ENCODE measurements around the gene HIBADH. TPM values are rescaled to one million over a fixed set of nuclear protein-coding genes. Genes with fewer than 3 reads are reported as not detected.

HIBADH gene
- 49.8 and 62.7 TPM in 2 replicates for total RNA-seq (2014; rRNA removed; shearing (Covaris generic))

DNA sequence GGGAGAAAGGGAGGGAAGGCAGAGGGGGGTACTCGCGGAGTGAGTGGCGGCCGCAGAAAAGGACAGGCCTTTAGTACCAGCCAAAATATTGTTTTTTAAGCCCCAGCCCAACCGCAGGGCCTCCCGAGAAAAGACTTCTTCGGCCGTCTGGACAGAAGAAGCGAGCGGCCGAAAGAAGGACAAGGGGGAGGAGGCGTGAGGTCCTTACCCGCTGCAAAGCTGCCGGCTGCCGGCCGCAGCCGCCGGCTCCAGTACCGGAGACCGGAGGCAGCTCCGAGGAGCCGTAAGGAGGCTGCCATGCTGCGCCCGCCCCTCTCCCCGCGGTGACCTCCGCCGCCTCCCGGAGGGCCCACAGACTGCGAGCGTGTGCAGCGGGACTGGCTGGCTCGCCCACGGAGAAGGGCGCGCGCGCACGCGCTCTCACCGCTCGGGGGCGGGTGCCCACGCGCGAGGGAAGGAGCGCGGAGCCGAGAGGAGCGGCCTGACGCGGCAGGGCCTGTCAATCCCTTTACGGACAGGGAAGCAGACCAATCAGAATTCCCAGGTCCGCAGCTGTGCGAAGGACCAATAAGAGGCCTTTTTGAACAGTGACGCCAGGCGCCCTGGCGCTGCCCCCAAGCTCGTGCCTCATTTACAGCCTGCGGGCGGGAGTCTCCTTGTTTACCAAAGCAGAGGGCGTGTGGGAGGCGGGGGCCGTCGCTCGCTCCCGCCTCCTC is at the start of gene HIBADH:
HIBADH (minus strand) TSS at position 394 of the 716 bp plus-strand sequence; CDS start at position 299, 95 bp downstream.
- peak; percentile 100 for DNase-seq (ENCODE audit: low read depth)

DNA sequence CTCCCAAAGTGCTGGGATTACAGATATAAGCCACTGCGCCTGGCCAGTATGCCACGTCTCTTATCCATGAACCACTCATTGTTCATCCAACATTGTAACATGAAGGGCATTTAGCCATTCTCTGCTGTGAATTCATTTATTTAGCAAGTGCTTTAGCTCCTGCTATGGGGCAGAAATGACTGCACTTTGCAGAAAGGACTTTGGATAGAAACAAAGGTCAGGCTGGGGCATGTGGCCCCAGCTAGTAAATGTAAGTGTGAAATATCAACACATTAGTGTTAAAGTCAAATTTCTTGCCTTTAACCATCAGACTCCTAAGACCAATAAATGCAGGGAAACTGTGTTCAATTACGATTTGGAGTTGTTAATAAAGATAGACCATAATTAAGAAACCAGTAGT is 49.5 kb upstream of the HIBADH start:
- no peak for DNase-seq (ENCODE audit: low read depth)

DNA sequence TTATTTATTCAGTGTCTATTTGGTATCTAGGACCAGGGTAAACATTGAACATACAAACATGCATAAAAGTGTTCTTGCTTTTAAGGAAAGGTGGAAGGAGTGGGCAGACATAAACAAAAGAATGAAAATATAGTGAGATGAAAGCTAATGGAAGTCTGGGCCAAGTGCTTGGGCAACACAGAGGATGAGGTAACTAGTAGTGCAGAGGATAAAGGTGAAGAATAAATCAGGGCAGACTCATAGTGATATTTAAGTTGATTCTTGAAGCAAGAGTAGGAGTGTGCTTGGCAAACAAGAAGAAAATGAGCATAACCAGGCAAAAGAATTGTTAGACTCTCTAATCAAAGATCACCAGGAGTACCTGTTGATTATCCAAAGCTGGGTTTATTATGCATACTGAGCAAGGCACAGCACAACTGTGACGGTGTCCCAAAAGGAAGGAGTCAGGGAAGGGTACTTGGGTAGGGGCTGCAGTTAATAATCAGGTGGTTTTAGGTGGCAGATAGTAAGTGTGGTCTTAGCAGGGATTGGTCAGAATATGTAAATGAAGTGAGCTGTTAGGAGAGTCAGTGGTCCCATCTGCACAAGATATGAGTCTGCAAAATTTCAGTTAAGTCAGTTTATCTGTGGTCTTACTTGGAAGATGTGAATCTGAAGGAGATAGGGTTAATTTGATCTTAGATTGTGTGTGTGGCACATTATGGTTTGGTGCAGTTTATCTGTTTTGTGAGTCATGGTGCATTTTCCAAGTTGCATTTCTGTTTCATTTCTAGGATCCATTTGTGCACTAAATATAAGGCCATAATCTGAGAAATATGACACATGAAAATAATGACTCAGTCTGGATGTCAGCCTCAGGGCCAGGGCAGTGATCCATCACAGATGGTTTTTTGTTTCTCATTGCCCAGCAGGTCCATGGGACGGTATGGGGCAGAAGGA is 46.7 kb upstream of the HIBADH start:
- peak; percentile 49 for DNase-seq (ENCODE audit: low read depth)

DNA sequence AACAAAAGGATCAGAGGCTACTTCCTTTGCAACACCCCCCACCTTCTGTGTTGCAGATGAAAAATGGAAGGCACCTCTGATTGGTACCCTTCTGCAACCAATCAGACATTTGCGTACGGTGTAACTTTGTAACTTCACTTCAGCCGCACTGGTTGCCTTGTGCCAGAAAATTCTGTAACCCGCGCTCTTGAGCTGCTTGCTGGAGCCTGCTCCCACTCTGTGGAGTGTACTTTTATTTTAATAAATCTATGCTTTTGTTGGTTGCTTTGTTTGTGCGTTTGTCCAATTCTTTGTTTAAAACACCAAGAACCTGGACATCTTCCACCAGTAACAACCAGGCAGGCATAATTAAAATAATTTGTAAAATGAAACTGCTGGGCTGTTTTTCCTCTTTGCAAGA is 45.8 kb upstream of the HIBADH start:
- DNase-seq (ENCODE audit: low read depth): no peak

DNA sequence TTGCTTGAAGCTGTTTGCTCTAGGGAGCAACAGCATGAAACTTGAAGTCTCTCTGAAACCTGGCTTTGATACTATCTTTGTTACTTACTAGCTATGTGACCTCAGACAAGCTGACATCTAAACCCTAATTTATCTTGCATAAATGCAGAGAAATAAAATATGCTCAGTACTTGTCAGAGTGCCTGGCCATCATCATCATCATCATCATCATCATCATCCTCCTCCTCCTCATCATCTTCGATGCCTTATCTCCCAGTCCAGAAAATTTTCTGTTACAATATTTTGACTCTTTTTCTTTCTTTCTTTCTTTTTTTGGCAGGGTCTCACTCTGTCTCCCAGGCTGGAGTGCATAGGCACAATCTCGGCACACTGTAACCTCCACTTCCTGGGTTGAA is 42.5 kb upstream of the HIBADH start:
- no peak for DNase-seq (ENCODE audit: low read depth)

DNA sequence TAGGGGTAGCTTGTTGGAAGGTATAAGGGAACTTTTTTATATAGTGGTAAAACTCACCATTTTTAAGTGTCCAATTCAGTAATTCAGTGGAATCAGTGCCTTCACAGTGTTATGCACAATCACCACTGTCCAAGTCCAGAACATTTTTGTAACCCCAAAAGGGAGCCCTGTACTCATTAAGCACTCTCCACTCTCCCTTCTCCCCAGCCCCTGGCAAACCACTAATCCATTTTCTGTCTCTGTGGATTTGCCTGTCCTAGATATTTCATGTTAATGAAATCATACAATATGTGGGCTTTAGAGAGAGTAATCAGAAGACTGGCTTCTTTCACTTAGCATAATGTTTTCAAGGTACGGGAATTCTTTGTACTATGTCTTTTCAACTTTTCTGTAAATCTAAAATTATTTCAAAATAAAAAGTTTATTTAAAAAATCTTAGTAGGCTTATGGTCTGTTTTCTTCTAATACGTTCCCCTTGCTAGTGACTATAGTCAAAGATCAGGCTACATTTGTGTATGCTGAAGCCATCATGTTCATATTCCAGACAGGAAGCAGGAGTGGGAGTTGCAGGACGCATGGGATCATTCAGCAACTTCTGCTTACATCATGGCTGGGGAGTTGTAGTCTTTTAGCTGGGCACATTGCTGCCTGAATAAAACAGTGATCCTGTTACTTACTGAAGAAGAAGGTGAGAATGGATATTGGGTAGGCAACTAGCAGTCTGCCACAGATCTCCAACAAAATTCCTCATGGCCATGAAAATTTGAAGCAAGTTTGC is 41.9 kb upstream of the HIBADH start:
- DNase-seq (ENCODE audit: low read depth): no peak

DNA sequence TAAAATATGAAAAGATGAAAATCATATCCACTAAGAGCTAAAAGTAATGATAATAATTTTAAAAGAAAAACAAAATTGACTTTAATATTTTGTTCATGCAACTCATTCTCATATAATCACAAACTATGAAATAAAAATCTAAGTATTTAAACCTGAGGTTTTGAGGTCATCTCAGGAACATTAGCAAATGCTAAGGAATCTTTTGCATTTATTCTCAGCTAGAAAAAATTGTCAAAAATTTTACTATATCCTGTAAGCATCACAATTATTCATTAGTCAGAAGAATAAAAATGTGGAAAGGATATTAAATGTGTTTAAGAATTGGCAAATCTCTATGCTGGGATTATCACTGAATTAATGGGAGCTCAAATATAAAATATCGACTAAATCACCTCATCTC is 40.5 kb upstream of the HIBADH start:
- no peak for DNase-seq (ENCODE audit: low read depth)

DNA sequence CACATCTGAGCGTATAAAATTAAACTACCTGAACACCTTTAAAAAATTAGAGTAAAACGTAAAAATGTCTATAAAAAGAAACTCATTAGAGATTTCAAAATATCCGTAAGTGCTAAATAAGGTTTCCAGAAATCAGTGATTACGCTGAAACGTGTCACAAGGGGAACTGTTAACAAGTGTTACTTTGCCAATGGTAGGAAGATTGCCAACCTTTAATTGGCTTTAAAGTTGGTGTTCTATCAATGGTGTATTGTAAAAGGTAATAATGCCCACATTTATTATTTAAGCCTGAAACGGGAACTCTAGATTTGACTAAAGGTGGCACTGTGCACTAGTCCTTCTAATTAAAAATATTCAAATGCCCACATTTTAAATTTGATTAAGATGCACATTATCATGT is 37.8 kb upstream of the HIBADH start:
- DNase-seq (ENCODE audit: low read depth): no peak

DNA sequence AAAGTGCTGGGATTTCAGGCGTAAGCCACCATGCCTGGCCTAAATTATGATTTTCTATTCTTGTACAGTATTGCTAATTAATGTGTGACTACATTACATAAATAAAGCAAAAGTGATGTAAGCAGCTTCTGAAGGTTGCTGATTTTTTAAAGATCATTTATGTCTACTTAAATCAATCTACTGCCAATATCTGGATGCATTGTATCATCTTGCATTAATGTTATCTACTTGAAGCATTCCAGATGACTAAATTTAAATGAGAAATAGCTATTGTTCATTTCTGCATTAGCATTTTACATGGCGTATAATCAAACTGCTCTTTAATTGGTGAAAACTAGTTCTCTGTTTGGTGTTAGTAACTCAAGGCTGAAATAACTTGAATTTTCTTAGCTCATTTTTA is 37.1 kb upstream of the HIBADH start:
- no peak for DNase-seq (ENCODE audit: low read depth)

DNA sequence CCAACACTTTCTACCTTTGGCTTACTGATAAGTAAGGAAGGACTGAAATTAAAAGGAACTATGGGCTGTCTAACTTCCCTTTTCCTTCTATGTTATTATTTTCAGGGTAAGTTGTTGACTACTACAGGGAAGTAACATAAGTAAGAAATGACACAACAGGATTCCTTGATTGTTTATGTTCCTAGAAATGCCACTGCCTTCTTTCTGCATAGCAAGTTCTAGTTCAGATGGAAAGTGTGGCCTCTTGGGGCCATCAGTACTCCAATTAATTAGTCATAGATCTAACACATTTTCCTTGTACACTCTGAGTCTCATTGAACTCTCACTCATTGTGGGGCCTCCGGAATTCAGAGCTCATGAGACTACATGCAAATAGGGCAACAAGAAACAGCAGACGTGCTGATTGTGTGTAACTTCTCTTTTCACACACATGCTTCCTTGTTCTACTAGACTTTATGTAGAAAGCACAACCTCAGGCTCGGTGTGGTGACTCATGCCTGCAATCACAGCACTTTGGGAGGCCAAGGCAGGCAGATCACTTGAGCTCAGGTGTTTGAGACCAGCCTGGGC is 35.3 kb upstream of the HIBADH start:
- peak; percentile 66 for DNase-seq (ENCODE audit: low read depth)

DNA sequence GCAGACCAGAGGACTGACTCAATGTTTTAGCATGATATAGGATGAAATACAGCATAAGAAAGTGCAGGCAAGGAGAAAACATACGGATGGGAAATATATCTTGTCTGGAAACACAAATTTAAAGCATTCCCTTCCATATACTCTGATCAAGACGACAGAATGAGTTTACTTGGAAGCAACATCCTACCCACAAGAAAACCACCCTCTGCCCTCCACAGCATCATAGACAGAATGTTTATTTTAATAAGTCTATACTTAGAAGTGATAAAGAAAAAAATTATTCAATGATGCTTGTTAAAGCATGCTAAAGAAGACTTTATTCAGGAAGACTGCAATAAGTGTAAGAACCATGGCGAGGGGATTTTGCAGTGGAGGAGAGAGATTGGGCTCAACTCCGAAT is 32.4 kb upstream of the HIBADH start:
- DNase-seq (ENCODE audit: low read depth): no peak

DNA sequence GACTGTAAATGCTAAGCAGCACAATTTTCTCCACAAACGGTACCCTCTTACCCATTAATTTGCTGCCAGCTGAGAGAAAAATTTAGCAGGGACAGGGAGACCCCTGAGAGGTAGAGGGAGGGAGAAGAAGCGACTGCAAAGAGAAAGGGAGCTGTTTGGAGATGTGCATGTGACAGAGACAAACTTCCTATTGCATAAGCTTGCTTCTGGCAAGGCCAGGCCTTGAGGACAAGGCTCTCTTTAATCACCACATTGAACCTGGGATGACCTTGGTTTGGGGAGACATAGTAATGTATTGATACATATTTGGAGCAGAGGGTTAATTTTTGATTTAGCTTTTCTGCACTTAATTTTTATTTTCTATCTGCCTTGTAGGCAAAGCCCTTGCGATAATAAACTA is 31.1 kb upstream of the HIBADH start:
- DNase-seq (ENCODE audit: low read depth): no peak

DNA sequence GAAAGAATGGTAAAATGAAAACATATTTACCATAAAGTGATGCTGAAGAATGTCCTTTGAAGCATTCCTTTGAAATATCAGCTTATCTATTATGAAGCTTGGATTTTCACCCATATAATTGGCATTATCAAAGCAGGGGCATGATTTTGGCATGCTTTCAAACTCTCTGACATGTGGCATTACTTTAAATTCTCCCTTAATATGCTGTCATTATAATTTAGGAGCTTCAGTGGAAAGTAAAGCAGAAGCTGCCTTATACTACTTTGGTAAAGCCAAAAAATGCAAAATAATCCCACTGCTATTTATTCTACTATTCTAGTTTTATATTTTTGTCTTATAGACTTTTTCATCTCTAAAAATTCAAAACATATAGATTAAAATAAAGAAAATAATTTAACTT is 28.0 kb upstream of the HIBADH start:
- DNase-seq (ENCODE audit: low read depth): no peak

DNA sequence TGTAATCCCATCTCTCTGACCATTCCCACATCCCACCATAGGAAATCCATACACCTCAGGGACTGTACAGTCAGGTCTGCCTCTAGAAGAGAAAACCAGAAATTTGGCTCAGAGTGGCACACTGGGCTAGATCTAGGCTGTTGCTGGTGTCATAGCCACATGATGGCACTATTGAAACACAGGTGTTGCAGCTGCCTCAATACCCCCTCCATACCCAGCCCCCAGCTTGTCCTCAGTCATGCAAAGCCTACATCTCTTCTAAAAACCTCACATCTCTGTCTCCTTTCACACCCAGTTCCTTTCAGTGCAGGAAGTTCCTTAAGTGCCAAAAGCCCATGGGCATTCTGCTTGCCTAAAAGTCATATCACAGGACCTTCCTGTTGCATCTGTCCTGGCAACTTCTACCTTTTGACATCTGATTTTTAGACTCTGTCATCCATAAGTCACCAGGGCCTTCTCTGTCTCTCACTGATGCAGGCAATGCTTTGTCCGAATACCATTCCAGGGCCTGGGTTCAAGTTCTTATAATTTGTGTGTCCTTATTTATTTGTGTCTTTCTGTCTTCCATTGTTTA is 27.0 kb upstream of the HIBADH start:
- peak; percentile 27 for DNase-seq (ENCODE audit: low read depth)

DNA sequence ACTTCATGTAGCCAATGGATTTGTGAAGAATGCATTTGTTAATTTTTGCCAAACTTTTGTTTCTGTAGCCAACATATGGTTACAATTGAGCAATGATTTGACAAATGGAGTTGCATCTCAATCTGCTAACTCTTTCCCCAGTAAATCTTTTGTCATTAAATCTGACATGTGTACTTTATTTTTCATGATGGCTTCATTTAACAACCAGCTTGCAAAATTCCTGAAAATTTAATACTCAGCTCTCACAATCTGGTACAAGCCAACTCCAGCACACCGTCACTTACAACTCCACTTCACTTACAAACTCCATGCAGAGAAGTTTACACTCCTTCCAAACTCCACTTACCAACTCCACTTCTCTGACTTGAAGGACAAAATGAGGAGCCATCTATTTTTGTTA is 26.5 kb upstream of the HIBADH start:
- DNase-seq (ENCODE audit: low read depth): no peak

DNA sequence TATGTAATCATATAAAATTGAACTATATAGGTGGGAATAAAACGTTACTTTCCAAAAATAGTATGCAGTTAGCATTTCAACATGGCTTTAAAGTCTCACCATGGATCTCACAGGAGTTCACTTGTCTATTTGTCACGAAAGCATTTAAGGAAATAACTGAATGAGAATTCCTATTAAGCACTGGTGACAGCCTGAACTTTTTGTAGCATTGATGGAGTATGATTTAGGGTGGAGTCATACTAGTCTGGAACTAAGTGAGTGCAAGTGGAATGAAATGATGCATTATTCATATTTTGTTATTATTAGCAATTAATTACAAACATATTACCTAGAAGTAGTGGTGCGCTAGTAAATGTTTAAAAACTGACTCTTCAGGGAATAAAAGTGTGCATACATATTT is 26.0 kb upstream of the HIBADH start:
- DNase-seq (ENCODE audit: low read depth): no peak

DNA sequence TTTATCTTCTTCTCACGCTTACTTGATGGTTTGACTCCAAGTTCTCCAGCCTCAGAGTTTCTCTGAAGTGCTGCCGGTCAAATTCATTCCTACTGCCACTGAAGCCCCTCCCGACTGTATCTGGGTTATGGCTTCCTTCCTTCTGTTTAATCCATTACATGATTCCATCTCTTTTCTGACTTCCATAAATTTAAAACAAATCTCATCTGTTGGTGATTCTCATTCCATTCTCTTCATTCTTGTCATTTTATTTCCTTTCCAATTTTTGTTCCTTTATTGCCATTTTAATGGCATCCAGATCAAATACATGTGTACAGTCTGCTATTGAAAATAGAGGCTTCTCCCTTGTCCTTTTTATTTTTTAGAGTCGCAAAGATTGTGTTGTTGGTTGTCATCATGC is 25.4 kb upstream of the HIBADH start:
- DNase-seq (ENCODE audit: low read depth): no peak

DNA sequence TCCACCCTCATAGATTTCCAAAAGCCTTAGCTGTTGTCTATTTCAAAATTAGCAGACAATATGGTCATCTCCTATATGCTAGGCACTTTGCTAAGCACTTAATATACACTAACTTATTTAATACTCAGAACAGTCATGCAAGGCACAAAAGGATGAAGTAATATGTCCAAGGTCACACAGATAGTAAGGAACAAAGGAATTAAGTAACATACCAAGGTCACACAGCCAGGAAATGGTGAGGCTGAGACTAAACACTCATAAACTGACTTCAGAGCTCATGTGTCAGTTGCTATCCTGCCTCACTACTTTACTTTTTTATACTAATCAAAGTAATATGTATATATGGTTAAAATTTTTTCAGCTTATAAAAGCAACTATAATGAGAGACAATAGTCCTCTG is 23.6 kb upstream of the HIBADH start:
- DNase-seq (ENCODE audit: low read depth): peak; percentile 27

DNA sequence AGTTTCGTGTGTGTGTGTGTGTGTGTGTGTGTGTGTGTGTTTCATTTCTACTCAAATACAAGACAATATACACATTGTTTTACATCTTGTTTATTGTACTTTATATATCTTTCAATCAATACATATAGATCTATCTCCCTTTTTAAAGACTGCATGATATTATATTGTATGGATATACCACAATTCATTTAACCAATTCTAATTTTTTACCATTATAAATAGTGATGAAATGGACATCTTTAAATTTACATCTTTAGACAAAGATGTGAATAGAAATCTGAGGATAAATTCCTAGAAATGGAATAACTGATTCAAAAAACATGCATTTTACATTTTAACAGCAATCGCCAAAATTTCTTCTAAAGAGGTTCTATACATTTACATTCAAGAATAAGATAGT is 23.2 kb upstream of the HIBADH start:
- DNase-seq (ENCODE audit: low read depth): no peak

DNA sequence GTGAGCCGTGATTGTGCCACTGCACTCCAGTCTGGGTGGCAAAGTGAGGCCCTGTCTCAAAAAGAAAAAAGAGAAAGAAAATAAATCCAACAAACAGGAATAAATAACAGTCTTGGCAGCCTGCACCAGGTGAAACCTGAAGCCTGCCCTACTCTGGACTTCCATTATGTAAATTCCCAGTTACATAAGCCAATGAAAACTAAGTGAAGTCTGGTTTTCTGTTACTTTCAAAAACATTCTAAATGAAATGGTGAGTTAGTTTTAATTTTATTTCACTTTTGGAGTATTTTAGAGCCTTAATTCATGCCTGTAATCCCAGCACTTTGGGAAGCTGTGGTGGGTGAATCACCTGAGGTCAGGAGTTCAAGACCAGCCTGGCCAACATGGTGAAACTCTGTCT is 22.5 kb upstream of the HIBADH start:
- no peak for DNase-seq (ENCODE audit: low read depth)

DNA sequence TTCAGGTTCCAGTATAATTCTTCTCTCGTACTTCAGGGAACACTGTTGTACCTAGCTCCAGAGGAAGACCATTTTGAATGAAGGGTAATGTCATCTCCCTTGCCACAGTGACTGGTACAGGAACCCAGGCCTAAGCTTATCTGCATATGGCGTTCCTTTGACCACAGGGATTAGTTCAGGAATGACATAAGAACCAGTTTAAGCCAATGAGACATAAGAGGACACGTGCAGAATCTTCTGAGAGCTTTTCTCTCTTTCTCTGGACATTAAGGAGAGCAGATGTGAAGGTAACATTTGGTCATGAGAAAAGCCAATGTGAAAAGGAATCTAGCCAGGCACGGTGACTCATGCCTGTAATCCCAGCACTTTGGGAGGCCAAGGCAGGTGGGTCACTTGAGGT is 21.8 kb upstream of the HIBADH start:
- no peak for DNase-seq (ENCODE audit: low read depth)

DNA sequence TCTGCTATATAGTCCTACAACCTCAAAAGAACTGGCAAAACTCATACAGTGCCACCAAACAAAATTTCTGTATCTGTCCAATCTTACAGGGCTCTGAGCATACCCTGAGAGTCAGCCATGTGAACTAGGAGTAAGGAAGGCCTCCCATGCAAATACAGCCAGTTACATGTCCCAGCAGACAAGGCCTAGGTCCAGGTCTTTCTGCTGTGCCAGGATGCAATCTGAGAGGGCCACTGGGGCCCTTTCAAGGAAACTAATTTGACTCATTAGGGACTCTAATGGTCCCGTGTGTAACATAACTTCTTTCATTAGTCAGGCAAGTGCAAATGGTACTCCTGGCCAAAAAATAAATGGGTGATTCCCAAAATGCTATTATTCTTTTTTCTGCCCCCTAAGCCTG is 17.9 kb upstream of the HIBADH start:
- DNase-seq (ENCODE audit: low read depth): no peak
